Cerebellar cortex (tissue), 1 donor: Measurements from ENCODE around the gene EIF4E1B.

Source experiments
- DNase-seq: peaks from one replicate; pipeline ENCODE4 v3.0.0-alpha.2; 2015; ENCODE audit warnings: low spot score

Gene EIF4E1B

GRCh38 chr5:176626876-176627236 is 3.6 kb upstream of the EIF4E1B start:
- no peak for DNase-seq

GRCh38 chr5:176627582-176627981 is 2.9 kb upstream of the EIF4E1B start:
- no peak for DNase-seq

GRCh38 chr5:176628406-176629228 is 1.9 kb upstream of the EIF4E1B start:
- peak; percentile 70 for DNase-seq

- DNase-seq = no peak
Observed at GRCh38 chr5:176629317-176629852, 1.1 kb upstream of the EIF4E1B start.

GRCh38 chr5:176630681-176631222 is 277 bp downstream of the EIF4E1B start:
- DNase-seq = no peak

- peak; percentile 85 for DNase-seq
Observed at GRCh38 chr5:176631383-176632200, 1.1 kb downstream of the EIF4E1B start.

- peak; percentile 95 for DNase-seq
Observed at GRCh38 chr5:176632745-176633144, 2.3 kb downstream of the EIF4E1B start.

- no peak for DNase-seq
Observed at GRCh38 chr5:176633598-176633997, 3.1 kb downstream of the EIF4E1B start.

- DNase-seq = no peak
Observed at GRCh38 chr5:176636426-176636825, 6.0 kb downstream of the EIF4E1B start.

GRCh38 chr5:176637556-176637955 is 7.1 kb downstream of the EIF4E1B start:
- DNase-seq = no peak

GRCh38 chr5:176638437-176638836 is 8.0 kb downstream of the EIF4E1B start:
- DNase-seq = no peak

GRCh38 chr5:176639208-176639607 is 8.7 kb downstream of the EIF4E1B start:
- DNase-seq = no peak

- peak; percentile 96 for DNase-seq
Observed at GRCh38 chr5:176639981-176640380, 9.5 kb downstream of the EIF4E1B start.

- DNase-seq = no peak
Observed at GRCh38 chr5:176640616-176641015, 10.1 kb downstream of the EIF4E1B start.

GRCh38 chr5:176642675-176643490 is 12.4 kb downstream of the EIF4E1B start:
- no peak for DNase-seq

GRCh38 chr5:176643491-176644219 is 13.2 kb downstream of the EIF4E1B start:
- no peak for DNase-seq

- DNase-seq = no peak
Observed at GRCh38 chr5:176644294-176644693, 13.8 kb downstream of the EIF4E1B start.

GRCh38 chr5:176644878-176645670 is 14.6 kb downstream of the EIF4E1B start:
- peak; percentile 58 for DNase-seq

- no peak for DNase-seq
Observed at GRCh38 chr5:176646049-176646706, 15.7 kb downstream of the EIF4E1B start.

GRCh38 chr5:176646707-176647029 is 16.2 kb downstream of the EIF4E1B start:
- no peak for DNase-seq
